ENCODE results near the gene ZFHX3.

ZFHX3 gene

GRCh38 chr16:73054813-73055482 lies 7.0 kb upstream of the ZFHX3 start:
- DNase-seq = no peak

GRCh38 chr16:73054498-73054812 lies 6.5 kb upstream of the ZFHX3 start:
- DNase-seq = no peak

GRCh38 chr16:73054125-73054484 lies 6.2 kb upstream of the ZFHX3 start:
- DNase-seq = no peak

DNA sequence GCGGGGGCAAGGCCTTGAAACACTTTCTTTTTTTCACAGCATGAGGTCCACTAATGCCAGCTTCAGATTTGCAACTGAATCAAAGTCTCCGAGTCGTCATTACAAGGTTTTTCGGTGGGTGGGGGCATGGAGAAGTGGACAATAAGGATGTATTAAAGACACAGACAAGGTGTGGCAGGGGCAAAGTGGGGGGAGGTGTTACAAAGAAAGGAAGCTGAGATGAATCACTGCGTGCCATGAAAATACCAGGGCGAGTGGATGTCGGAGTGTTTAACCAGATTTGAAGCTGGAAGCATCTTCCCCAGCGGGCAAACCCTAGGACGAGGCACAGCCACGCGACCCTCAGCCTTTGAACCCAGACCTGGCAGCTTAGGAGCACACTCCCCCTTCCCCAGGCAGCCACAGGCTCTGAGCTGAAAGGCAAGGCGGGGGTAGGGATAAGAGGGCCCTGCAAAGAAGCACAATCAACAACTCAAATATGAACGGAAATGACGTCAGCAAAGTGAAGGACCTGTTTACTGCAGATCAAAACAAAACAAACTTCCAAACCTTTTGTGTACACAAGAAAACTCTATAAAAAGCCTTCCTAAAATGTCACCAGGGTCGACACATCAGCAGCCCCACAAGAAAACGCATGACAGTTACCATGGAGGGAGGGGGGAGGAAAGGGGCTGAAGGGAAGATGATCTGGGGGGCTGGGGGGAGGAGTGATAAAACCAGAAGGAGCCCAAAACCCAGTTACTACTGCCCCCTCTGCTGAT lies 5.6 kb upstream of the ZFHX3 start:
- DNase-seq = no peak

DNA sequence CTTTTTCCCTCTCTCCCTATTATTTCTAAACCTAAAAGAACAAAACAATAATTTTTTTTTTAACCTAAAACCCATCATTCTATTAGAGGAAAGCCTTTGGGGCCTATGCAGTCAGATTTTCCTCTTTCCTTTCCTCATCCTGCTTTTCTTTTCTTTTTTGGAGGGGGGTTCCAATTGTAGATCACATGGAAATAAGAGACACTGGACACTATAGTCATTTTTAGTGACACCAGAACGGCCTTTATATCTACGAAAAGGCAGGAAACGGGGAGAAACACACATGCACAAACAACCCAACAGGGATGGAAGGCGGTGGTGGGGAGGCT lies 5.1 kb upstream of the ZFHX3 start:
- no peak for DNase-seq

DNA sequence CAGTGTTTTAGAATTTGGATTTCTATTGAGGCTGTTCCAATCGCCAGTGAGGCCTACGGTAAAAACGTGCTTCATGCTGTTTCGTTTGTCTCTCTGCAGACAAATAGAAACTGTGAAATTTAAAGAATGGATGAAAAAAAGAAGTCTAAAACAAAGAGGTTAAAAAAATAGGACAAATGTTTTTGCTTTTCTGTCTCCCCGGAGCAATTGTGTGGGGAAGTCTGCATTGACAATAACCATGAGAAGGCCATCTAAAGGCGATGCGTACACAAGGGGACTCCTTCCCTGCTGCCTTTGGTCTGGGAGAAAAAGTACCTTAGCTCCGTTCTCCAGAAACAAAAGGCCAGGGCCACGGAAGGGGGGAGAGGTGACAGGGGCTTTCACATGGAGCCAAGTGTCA lies 4.6 kb upstream of the ZFHX3 start:
- no peak for DNase-seq

- DNase-seq = no peak
Measured at GRCh38 chr16:73051961-73052360, 4.0 kb upstream of the ZFHX3 start.

GRCh38 chr16:73051226-73051625 lies 3.3 kb upstream of the ZFHX3 start:
- DNase-seq = no peak

GRCh38 chr16:73050201-73051099 lies 2.5 kb upstream of the ZFHX3 start:
- DNase-seq = no peak

GRCh38 chr16:73049511-73049910 lies 1.6 kb upstream of the ZFHX3 start:
- no peak for DNase-seq

- DNase-seq = no peak
Measured at GRCh38 chr16:73049091-73049490, 1.2 kb upstream of the ZFHX3 start.

DNA sequence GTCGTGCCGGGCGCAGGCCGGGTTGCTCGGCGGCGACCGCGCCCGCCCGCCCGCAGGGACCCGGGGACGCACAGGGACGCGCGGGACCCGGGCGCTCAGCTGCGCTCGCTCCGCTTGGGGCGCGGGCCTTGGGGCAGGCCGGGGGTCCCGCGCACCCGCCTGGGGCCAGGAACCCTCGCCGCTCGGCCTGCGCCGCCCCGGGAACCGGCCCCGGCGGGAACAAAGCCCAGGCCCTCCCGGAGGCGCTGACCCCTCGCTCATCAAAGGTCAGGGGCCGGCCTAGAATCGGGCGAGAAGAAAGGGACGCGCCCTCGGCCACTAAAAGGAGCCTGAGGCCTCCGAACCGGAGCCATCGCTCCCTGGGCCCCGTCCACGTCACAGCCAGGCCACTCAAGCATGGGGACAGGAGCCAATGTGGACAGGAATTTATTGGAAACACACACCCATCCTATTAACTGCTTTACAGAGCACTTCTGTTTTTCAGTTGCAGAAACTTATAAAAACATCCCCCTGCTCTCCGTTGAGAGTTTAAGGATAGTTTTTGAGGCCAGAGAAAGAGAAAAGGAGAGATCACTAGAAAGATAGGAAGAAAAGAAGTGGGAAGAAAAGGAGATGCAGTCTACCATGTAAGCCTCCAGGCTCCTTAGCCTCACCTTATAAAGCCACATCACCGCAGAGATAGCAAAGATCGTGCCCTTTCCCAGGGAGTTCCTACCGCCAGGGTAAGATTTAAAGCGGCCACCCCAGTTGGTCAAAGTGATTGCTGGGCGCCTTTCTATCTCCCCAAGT lies 558 bp upstream of the ZFHX3 start:
- no peak for DNase-seq

DNA sequence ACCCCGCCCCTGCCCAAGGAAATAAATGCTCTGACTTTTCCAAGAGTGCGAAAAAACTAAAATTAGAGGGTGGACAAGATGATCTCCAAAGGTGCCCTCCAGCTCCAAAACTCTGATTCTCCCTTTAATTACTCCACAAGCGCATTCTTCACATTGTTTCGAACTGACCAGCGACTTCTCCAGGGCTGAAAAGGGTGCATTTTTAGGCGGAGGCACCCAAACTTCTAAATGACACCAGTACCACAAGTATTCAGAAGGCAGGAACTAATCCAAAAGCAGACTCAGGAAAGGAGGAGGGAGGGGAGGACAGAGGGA lies 750 bp downstream of the ZFHX3 start:
- DNase-seq = no peak

- DNase-seq = no peak
Measured at GRCh38 chr16:73046849-73047214, 1.1 kb downstream of the ZFHX3 start.

DNA sequence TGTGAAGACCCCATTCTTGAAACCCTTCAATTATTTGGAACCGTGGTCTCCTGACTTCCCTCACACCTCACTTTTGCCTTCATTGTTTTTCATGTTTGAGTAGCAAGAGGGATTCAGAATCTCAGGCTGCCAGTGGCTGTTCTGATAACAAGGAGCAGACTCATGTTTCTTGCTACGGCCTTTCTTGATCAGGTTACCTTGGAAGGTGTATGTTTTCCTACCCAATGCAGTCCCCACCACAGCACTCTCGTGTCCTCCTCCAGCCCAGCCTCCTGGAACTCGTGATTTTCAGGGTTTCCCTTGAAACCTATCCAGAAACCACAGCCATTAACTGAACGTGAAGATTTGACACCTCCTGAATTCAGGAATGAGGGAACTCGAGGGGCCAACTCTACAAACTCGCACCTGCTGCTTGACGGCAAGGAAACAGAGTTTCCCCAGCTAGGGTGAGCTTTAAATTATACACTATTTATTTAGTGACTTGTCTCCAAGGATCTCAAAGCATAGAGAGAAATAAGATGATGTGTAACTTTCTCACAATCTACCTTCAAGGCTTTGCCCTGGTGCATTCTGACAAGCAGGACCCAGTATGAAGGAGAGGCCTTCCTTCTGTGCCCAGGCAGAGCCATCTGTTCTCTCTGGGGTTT lies 1.6 kb downstream of the ZFHX3 start:
- DNase-seq = no peak

GRCh38 chr16:73043828-73044467 lies 4.0 kb downstream of the ZFHX3 start:
- DNase-seq = no peak

DNA sequence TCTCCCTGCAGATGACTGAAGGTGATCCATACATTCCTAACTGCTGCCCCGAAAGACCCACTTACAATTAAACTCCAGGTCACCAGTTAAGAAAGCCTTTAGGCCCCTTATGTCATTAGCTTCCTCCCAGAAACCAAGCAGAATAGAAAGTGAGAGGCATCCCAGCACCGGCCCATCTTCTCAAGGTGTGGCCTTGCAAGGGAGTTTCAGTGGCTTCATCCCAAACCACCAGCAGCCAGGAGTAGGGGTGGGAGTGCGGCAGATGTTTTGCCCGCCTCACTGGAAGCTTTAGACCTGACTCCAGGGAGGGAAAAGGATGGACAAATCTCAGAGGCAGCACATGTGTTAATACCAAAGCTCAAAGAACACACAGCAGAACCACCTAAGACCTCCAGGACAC lies 5.1 kb downstream of the ZFHX3 start:
- no peak for DNase-seq

DNA sequence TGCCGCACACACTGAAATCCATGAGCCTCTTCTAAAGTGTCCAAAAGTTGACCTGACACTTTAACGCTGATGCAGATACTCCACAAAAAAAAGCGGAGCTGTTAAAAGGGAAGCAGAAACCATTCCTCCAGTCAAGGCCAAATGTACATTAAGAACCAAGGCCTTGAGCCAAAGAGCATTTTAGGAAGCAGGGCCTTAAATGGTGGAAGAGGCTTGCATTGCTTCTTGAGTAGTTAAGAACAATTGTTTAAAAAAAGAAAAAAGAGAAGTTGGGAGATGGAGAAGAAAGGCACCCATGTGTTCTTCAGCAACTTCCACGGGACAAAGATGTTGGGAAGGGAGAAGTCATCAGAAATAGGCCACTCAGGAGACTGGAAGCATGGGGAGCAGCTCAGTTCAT lies 6.3 kb downstream of the ZFHX3 start:
- DNase-seq = no peak

DNA sequence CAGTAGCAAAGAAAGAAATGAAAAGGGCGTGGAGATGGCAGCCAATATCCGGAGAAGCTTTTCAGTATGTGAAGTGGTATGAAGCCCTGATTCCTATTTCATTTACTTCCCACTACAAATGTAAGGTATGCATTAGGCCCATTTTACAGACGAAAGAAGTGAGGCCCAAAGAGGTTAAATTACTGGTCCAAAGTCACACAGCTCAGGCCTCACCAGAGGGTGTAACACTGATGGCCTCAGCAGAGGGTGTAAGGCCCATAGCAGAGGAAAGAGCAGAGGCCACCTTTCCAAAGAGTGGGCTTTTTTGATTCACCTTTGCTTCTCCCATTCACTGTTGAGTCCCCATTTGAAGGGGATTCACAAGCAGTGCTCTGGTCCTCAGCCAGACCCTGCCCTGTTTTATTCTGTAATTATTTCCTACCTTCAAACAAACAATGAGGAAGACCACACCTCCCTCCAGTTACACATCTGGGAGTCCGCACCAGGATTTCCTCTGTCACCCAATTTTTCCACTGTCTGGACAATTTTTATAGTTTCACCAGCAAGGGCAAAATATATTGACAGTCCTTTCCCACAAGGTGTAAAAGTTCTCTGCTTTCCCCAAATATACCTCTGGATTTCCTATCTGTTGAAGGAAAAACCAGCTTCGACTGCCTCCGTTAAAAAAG lies 7.1 kb downstream of the ZFHX3 start:
- DNase-seq = no peak

- no peak for DNase-seq
Measured at GRCh38 chr16:73040136-73040535, 7.8 kb downstream of the ZFHX3 start.

DNA sequence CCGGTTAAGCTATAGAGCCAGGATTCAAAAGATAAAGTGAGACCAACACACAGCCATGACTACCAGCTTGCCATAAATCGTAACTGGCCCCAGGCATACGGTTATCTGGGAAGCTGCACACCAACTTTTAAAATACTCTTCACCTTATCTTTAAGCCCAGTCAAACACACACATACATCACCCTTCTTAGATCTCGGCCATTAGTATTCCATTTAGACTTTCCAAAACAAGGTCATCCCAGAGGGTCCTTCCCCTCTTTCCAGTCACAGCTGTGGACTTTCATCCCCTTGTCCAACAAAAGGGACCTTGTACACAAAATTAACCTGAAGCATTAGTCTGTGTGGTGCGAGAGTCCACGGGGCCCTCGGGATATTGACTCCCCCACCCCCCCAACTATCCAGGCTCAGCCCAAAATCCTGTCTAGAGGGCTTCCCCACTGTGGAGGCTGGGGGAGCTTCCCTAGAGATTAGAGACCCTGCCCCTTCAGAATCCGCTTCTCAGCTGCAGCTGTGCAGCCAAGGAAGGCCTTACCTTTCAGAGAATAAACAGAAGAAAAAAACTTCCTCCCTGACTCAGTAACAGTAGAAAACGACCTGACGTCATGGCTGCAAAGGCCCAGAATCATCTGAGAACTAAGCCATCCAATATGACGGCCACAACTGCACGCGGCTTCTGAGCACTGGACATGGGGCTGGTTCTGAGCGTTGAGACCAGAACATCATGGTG lies 9.9 kb downstream of the ZFHX3 start:
- no peak for DNase-seq
